ENCODE data around the gene GPS1. TPM values are rescaled to one million over a fixed set of nuclear protein-coding genes. Genes with fewer than 3 reads are reported as not detected.

GPS1 gene
- total RNA-seq, 1 donor from 2014 or later = 156 TPM

DNA sequence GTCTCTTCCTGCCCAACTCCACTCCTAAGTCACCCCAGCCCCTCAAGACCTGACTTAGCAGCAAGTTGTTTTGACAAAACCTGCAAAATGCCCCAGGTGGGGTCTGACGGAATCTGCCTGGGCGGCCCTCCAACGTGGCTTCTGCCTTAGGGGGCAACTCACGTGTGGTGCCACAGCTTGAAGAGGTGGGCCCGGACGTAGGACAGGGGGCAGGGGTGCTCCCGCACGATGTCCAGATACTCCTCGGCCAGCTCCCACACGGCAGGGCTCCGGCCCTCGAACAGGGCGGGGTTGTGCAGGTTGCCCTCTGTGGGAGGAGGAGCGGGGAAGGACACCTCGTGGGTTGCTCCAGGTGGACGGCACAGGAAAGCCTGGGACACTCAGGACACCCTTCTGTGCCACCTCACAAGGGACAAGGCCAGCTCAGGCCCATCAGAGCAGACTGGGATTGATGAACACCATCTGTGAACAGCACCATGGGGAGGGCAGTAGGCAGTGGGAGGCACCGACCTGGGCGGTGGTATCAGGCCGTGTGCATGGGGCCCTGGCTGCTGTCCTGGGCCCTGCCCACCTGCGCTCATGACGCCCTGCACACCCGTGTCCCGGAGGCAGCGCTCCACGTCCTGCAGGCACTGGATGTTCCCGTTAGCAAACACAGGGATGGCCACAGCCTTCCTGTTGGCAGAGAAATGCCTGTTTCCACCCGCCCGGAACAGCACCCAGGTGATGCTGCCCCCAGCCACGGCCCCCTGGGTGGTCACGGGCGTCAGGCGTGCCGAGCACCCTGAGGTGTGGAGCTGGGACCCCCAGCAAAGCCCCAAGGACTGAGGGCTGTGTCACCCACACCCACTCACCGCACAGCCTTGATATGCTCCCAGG, 9.6 kb downstream of the GPS1 start:
- no peak overlapping the region for H3K27ac Mint-ChIP-seq (ENCODE audit: unreplicated experiment)
- no peaks in the 10 kb centered on the region for H3K9me3 Mint-ChIP-seq
- TF ChIP-seq CTCF (conservative IDR thresholded peaks at IDR 0.05) = no peak
- no peak overlapping the region for H3K4me3 Mint-ChIP-seq
- H3K4me1 Mint-ChIP-seq = no peaks in the 10 kb centered on the region
- no peaks in the 10 kb centered on the region for H3K27me3 Mint-ChIP-seq (ENCODE audit: low read depth)
- H3K36me3 Mint-ChIP-seq (ENCODE audit: low read depth) = no peaks in the 10 kb centered on the region
- no peak for DNase-seq (ENCODE audit: low read depth, low spot score)

- Mint-ChIP-seq H3K4me1 (no peaks in the 10 kb centered on the region), H3K27ac (ENCODE audit: unreplicated experiment) (no peak overlapping the region), H3K4me3 (peak overlapping the region; percentile 69), H3K36me3 (ENCODE audit: low read depth) (no peaks in the 10 kb centered on the region), H3K27me3 (ENCODE audit: low read depth) (no peaks in the 10 kb centered on the region), H3K9me3 (no peaks in the 10 kb centered on the region)
- DNase-seq (ENCODE audit: low read depth, low spot score) = no peak
- TF ChIP-seq CTCF (conservative IDR thresholded peaks at IDR 0.05) = no peak
Observed at GRCh38 chr17:82062076-82062983, 10.6 kb downstream of the GPS1 start.

GRCh38 chr17:82062984-82063368, 11.3 kb downstream of the GPS1 start:
- H3K36me3 Mint-ChIP-seq (ENCODE audit: low read depth) = no peaks in the 10 kb centered on the region
- H3K4me1 Mint-ChIP-seq = no peaks in the 10 kb centered on the region
- H3K27me3 Mint-ChIP-seq (ENCODE audit: low read depth) = no peaks in the 10 kb centered on the region
- no peak for DNase-seq (ENCODE audit: low read depth, low spot score)
- H3K9me3 Mint-ChIP-seq = no peaks in the 10 kb centered on the region
- H3K4me3 Mint-ChIP-seq = no peak overlapping the region
- TF ChIP-seq CTCF (conservative IDR thresholded peaks at IDR 0.05) = no peak
- H3K27ac Mint-ChIP-seq (ENCODE audit: unreplicated experiment) = no peak overlapping the region

- Mint-ChIP-seq H3K27ac (ENCODE audit: unreplicated experiment) (no peak overlapping the region), H3K4me1 (no peaks in the 10 kb centered on the region), H3K9me3 (no peaks in the 10 kb centered on the region), H3K36me3 (ENCODE audit: low read depth) (no peaks in the 10 kb centered on the region), H3K4me3 (peak overlapping the region; percentile 78), H3K27me3 (ENCODE audit: low read depth) (no peaks in the 10 kb centered on the region)
- TF ChIP-seq CTCF (conservative IDR thresholded peaks at IDR 0.05) = no peak
- no peak for DNase-seq (ENCODE audit: low read depth, low spot score)
Observed at GRCh38 chr17:82063424-82064415, 12.0 kb downstream of the GPS1 start.
